ENCODE data around the gene TMEM135.

DNA sequence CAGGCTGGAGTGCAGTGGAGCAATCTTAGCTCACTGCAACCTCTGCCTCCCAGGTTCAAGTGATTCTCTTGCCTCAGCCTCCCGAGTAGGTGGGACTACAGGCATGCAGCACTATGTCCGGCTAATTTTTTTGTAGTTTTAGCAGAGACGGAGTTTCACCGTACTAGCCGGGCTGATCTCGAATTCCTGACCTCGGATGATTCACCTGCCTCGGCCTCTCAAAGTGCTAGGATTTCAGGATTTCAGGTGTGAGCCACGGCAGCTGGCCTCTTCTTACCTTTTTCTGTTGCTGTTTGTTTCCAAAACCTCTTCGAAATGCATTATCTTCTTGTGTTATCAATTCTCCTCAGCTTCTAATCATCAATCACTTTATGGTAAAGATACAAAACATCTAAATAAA lies 22.1 kb upstream of the TMEM135 start:
- TF ChIP-seq, protein P1, sequence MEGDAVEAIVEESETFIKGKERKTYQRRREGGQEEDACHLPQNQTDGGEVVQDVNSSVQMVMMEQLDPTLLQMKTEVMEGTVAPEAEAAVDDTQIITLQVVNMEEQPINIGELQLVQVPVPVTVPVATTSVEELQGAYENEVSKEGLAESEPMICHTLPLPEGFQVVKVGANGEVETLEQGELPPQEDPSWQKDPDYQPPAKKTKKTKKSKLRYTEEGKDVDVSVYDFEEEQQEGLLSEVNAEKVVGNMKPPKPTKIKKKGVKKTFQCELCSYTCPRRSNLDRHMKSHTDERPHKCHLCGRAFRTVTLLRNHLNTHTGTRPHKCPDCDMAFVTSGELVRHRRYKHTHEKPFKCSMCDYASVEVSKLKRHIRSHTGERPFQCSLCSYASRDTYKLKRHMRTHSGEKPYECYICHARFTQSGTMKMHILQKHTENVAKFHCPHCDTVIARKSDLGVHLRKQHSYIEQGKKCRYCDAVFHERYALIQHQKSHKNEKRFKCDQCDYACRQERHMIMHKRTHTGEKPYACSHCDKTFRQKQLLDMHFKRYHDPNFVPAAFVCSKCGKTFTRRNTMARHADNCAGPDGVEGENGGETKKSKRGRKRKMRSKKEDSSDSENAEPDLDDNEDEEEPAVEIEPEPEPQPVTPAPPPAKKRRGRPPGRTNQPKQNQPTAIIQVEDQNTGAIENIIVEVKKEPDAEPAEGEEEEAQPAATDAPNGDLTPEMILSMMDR (IDR thresholded peaks at IDR 0.05): no peak
- TF ChIP-seq POLR2A (IDR thresholded peaks at IDR 0.05): no peak

Data from right lobe of liver (tissue), 4 donors.